Cardiac muscle cell (in vitro differentiated cells and primary cell): Measurements from ENCODE around the gene LZTS2. TPM values are rescaled to one million over a fixed set of nuclear protein-coding genes. Genes with fewer than 3 reads are reported as not detected.

Source experiments
- DNase-seq, 2 donors: peaks; one replicate each; pipeline versions ENCODE4 v3.0.0 to v3.0.0-alpha.2; 2010 to 2017; ENCODE audit warnings: low read depth in 1 of 2, low spot score in 1 of 2
- H3K27ac ChIP-seq: fragments of 200-600 bp; sonication (generic); 2 replicates; pipeline ENCODE4 v1.5.1; 2016
- H3K27me3 ChIP-seq: fragments of 200-600 bp; sonication (generic); 2 replicates; pipeline ENCODE4 v1.6.0; 2016; ENCODE audit warnings: control low read depth
- H3K36me3 ChIP-seq: fragments of 200-600 bp; sonication (generic); 2 replicates; pipeline ENCODE4 v1.5.1; 2016; ENCODE audit warnings: control low read depth
- H3K4me1 ChIP-seq: fragments of 200-600 bp; sonication (generic); 2 replicates; pipeline ENCODE4 v1.8.1; 2017; ENCODE audit warnings: low read depth, mild to moderate bottlenecking, mixed run types
- H3K4me3 ChIP-seq: fragments of 200-600 bp; sonication (generic); 2 replicates; pipeline ENCODE4 v1.5.1; 2016; ENCODE audit warnings: mild to moderate bottlenecking
- H3K9me3 ChIP-seq: fragments of 200-600 bp; sonication (generic); 2 replicates; pipeline ENCODE4 v1.5.1; 2017; ENCODE audit warnings: low read depth, mild to moderate bottlenecking, control low read depth
- CTCF ChIP-seq: IDR thresholded peaks from 2 replicates; pipeline ENCODE4 v1.5.1; 2012; ENCODE audit warnings: low read depth, mild to moderate bottlenecking, low read length
- polyA plus RNA-seq: library from polyadenylated mRNA; unstranded; fragments of >200 nt; fragmentation: Nextera tagmentation; extraction: Ambion mirVana; gene quantifications from 2 replicates; pipeline ENCODE4 v1.2.1, GENCODE V29; 2016
- total RNA-seq: library from RNA; depleted of rRNA; stranded (reverse); fragments of >200 nt; gene quantifications from 2 replicates; pipeline ENCODE4 v1.2.3, GENCODE V29; 2016

The LZTS2 gene
- total and polyA plus RNA-seq, 2 experiments from 2014 or later = 128 to 168 TPM

GRCh38 chr10:101005869-101006567 is 6.4 kb downstream of the LZTS2 start:
- TF ChIP-seq CTCF = no peak
- H3K9me3 ChIP-seq = no peaks in the 10 kb centered on the region
- H3K4me1 ChIP-seq = peaks cover 8% of the 10 kb centered on the region
- H3K4me3 ChIP-seq = no peak overlapping the region
- peak overlapping the region; percentile 62 for H3K27ac ChIP-seq
- no peak for DNase-seq
- H3K27me3 ChIP-seq = no peaks in the 10 kb centered on the region
- H3K36me3 ChIP-seq = peaks cover 46% of the 10 kb centered on the region

GRCh38 chr10:101006593-101007098 is 7.0 kb downstream of the LZTS2 start:
- Histone ChIP-seq H3K27ac (peak overlapping the region; percentile 62), H3K4me1 (peaks cover 7% of the 10 kb centered on the region), H3K4me3 (no peak overlapping the region), H3K9me3 (no peaks in the 10 kb centered on the region), H3K36me3 (peaks cover 46% of the 10 kb centered on the region), H3K27me3 (no peaks in the 10 kb centered on the region)
- no peak for DNase-seq
- no peak for TF ChIP-seq CTCF

GRCh38 chr10:101007099-101007711 is 7.6 kb downstream of the LZTS2 start:
- DNase-seq = no peak
- TF ChIP-seq CTCF = no peak
- no peaks in the 10 kb centered on the region for H3K9me3 ChIP-seq
- H3K27me3 ChIP-seq = no peaks in the 10 kb centered on the region
- H3K4me3 ChIP-seq = no peak overlapping the region
- H3K27ac ChIP-seq = peak overlapping the region; percentile 62
- H3K36me3 ChIP-seq = peaks cover 46% of the 10 kb centered on the region
- H3K4me1 ChIP-seq = peaks cover 11% of the 10 kb centered on the region

DNA sequence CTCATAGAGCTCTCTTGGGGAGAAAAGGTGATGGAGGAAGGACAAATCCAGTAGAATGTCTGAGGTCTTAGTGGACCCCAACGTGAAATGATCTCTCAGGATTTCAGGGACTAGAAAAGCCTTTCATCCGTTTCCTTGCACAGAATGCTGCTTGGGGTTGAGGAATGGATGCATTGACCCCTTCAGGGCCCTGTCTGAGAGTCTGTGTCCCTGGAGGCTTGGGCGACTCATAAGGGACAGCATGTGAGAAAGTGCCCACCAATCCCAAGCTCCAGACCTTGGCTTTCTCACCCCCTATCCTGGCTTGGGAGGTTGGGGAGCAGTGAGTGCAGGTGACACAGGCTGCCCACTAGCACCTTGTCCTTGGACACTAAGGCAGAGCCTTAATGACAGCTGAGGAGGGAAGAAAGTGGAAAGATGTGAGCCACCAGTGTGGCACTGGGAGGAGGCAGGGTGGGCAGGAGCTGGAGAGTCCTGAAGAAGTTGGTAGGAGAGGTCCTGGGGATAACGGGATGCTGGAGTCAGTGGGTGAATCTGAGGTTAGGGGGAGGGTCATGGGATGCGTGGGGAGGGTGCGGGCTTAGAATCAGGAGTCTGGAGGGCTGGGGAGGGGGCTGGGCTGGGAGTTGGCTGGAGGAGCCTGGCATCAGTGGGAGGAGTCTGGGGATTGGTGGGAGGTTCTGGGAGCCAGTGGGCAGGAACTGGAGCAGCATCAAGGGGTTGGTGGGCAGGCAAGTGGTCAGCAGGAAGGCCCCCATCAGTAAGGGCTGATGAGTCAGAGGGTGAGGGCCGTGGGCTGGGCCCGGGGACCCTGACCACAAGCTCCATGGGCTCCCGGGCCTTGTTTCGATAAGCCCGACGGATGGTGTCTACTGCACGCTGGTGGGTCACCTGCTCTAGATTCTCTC is 8.6 kb downstream of the LZTS2 start:
- H3K4me3 ChIP-seq = no peak overlapping the region
- H3K4me1 ChIP-seq = peaks cover 11% of the 10 kb centered on the region

More for the DNA sequence above, 8.6 kb downstream of the LZTS2 start:
- Histone ChIP-seq H3K36me3 (peaks cover 43% of the 10 kb centered on the region), H3K9me3 (no peaks in the 10 kb centered on the region), H3K27ac (peak overlapping the region; percentile 39), H3K27me3 (no peaks in the 10 kb centered on the region)
- DNase-seq = no peak
- no peak for TF ChIP-seq CTCF
